Suppressor macrophage treated with lipopolysaccharide for 4 hours (primary cell): Measurements from ENCODE around the gene PIK3R1.

Experiments
- DNase-seq: peaks from one replicate; pipeline ENCODE4 v3.0.0-alpha.2; 2020

The PIK3R1 gene

GRCh38 chr5:68303754-68304420 lies 88.3 kb downstream of the PIK3R1 start:
- no peak for DNase-seq

- peak; percentile 10 for DNase-seq
Measured at GRCh38 chr5:68304421-68305052, 89.0 kb downstream of the PIK3R1 start.

GRCh38 chr5:68305223-68305870 lies 89.8 kb downstream of the PIK3R1 start:
- no peak for DNase-seq

- no peak for DNase-seq
Measured at GRCh38 chr5:68306361-68307014, 90.9 kb downstream of the PIK3R1 start.

GRCh38 chr5:68313336-68313735 lies 97.8 kb downstream of the PIK3R1 start:
- no peak for DNase-seq

GRCh38 chr5:68314465-68314864 lies 98.9 kb downstream of the PIK3R1 start:
- no peak for DNase-seq

GRCh38 chr5:68315679-68316271 lies 100.2 kb downstream of the PIK3R1 start:
- peak; percentile 32 for DNase-seq

- no peak for DNase-seq
Measured at GRCh38 chr5:68316469-68316868, 100.9 kb downstream of the PIK3R1 start.

- no peak for DNase-seq
Measured at GRCh38 chr5:68317646-68318045, 102.1 kb downstream of the PIK3R1 start.

GRCh38 chr5:68318955-68319705 lies 103.6 kb downstream of the PIK3R1 start:
- DNase-seq, result peak; percentile 42

GRCh38 chr5:68319706-68320412 lies 104.3 kb downstream of the PIK3R1 start:
- no peak for DNase-seq

- DNase-seq, result no peak
Measured at GRCh38 chr5:68320413-68320986, 104.9 kb downstream of the PIK3R1 start.

- DNase-seq, result no peak
Measured at GRCh38 chr5:68325065-68325580, 109.6 kb downstream of the PIK3R1 start.

- DNase-seq, result peak; percentile 81
Measured at GRCh38 chr5:68329554-68330255, 114.1 kb downstream of the PIK3R1 start.

- no peak for DNase-seq
Measured at GRCh38 chr5:68330574-68330973, 115.0 kb downstream of the PIK3R1 start.

GRCh38 chr5:68331192-68332079 lies 115.9 kb downstream of the PIK3R1 start:
- DNase-seq, result peak; percentile 92

GRCh38 chr5:68332080-68332451 lies 116.5 kb downstream of the PIK3R1 start:
- DNase-seq, result no peak

GRCh38 chr5:68332556-68332955 lies 117.0 kb downstream of the PIK3R1 start:
- DNase-seq, result peak; percentile 68
